ENCODE measurements around the gene SF3B5. TPM values are rescaled to one million over a fixed set of nuclear protein-coding genes. Genes with fewer than 3 reads are reported as not detected.

SF3B5 gene
- total RNA-seq, 1 experiment from 2014 or later = 139 TPM

DNA sequence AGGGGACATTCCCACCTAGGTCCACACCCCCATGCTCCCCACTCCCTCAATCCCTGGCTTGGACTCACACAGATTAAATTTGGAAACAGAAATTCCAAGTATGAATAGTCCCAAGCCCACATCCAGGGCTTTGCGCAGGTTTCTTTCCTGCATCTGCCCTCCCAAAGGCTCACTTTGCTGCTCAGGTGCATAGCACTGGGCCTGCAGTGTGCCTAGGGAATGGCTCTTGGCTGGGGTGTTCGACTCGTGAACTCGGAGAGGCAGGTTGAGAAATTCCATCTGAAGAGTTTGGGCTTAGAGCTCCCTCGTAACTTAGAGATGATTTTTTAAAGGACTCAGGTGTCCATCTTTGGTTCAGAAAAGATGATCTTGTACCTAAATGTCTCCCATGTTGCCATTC is 14.8 kb upstream of the SF3B5 start:
- no peak for ATAC-seq
- Histone ChIP-seq H3K27me3 (ENCODE audit: low read length) (no peaks in the 10 kb centered on the region), H3K9me3 (ENCODE audit: low read length) (no peaks in the 10 kb centered on the region), H4K20me1 (ENCODE audit: low read length) (no peaks in the 10 kb centered on the region), H3K36me3 (ENCODE audit: low read depth, low read length) (no peaks in the 10 kb centered on the region), H3K4me2 (ENCODE audit: low read length) (no peak overlapping the region), H3K4me3 (ENCODE audit: low read length) (no peak overlapping the region), H3K79me2 (ENCODE audit: low read length) (no peaks in the 10 kb centered on the region), H2AFZ (ENCODE audit: low read length) (no peak overlapping the region), H3K27ac (ENCODE audit: low read length) (no peak overlapping the region), H3K9ac (ENCODE audit: low read length) (no peak overlapping the region), H3F3A (ENCODE audit: low read length, unreplicated experiment) (no peaks in the 10 kb centered on the region), H3K9me2 (replicated peaks; ENCODE audit: low read length) (no peaks in the 10 kb centered on the region), H3K4me1 (ENCODE audit: insufficient read depth, low read length) (no peaks in the 10 kb centered on the region)
- intact Hi-C loops (cut with micrococcal nuclease) = no loop called here
- BruUV-seq (replicated peaks) = no TSS peak
- no peak for TF ChIP-seq EZH2 (IDR thresholded peaks at IDR 0.05; ENCODE audit: low read length, unreplicated experiment)
- no peak for TF ChIP-seq EZH2phosphoT487 (IDR thresholded peaks at IDR 0.05; ENCODE audit: borderline replicate concordance, low read length)
- TF ChIP-seq, protein P1, sequence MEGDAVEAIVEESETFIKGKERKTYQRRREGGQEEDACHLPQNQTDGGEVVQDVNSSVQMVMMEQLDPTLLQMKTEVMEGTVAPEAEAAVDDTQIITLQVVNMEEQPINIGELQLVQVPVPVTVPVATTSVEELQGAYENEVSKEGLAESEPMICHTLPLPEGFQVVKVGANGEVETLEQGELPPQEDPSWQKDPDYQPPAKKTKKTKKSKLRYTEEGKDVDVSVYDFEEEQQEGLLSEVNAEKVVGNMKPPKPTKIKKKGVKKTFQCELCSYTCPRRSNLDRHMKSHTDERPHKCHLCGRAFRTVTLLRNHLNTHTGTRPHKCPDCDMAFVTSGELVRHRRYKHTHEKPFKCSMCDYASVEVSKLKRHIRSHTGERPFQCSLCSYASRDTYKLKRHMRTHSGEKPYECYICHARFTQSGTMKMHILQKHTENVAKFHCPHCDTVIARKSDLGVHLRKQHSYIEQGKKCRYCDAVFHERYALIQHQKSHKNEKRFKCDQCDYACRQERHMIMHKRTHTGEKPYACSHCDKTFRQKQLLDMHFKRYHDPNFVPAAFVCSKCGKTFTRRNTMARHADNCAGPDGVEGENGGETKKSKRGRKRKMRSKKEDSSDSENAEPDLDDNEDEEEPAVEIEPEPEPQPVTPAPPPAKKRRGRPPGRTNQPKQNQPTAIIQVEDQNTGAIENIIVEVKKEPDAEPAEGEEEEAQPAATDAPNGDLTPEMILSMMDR (conservative IDR thresholded peaks at IDR 0.05; ENCODE audit: low read depth, low read length) = no peak
- no peak for DNase-seq
- ChIA-PET CTCF (no interaction called here), POLR2A (ENCODE audit: unreplicated experiment) (no interaction called here)

DNA sequence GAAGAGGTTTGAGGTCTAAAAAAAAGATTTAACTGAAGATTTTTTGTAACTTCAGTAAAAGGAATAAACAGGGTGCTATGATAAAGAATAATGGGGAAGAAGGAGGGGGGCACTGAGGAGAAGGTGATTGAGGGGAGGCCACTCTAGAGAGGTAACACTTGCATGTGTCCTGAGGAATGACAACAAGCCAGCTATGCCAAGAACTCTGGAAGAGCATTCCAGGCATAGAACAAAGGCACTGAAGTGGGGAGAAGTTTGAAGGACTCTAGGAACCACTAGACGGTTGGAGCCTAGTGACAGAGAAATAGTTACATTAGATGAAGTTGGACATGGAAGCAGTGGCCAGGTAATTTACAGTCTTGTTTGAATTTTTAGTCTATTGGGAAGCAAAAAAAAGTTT is 10.8 kb upstream of the SF3B5 start:
- Histone ChIP-seq H3K4me3 (ENCODE audit: low read length) (no peak overlapping the region), H3K27ac (ENCODE audit: low read length) (no peak overlapping the region), H3K36me3 (ENCODE audit: low read depth, low read length) (no peaks in the 10 kb centered on the region), H3K27me3 (ENCODE audit: low read length) (no peaks in the 10 kb centered on the region), H3K9ac (ENCODE audit: low read length) (no peak overlapping the region), H3K9me2 (replicated peaks; ENCODE audit: low read length) (no peaks in the 10 kb centered on the region), H4K20me1 (ENCODE audit: low read length) (no peaks in the 10 kb centered on the region), H3F3A (ENCODE audit: low read length, unreplicated experiment) (no peaks in the 10 kb centered on the region), H3K4me2 (ENCODE audit: low read length) (no peak overlapping the region), H3K4me1 (ENCODE audit: insufficient read depth, low read length) (no peaks in the 10 kb centered on the region), H2AFZ (ENCODE audit: low read length) (no peak overlapping the region), H3K9me3 (ENCODE audit: low read length) (no peaks in the 10 kb centered on the region), H3K79me2 (ENCODE audit: low read length) (no peaks in the 10 kb centered on the region)
- TF ChIP-seq EZH2 (IDR thresholded peaks at IDR 0.05; ENCODE audit: low read length, unreplicated experiment) (no peak), EZH2phosphoT487 (IDR thresholded peaks at IDR 0.05; ENCODE audit: borderline replicate concordance, low read length) (no peak)
- TF ChIP-seq, protein P1 (conservative IDR thresholded peaks at IDR 0.05; ENCODE audit: low read depth, low read length) = no peak
- POLR2A ChIA-PET (ENCODE audit: unreplicated experiment) = no interaction called here
- intact Hi-C loops (cut with micrococcal nuclease) = loop anchor here (5.0 kb wide), 1 partner anchor 181 kb away; the partner anchor contains the start of gene UTRN
- no peak for DNase-seq
- CTCF ChIA-PET = no interaction called here
- ATAC-seq = no peak
- BruUV-seq (replicated peaks) = no TSS peak

GRCh38 chr6:144104898-144105487 is 9.6 kb upstream of the SF3B5 start:
- H3K9ac ChIP-seq (ENCODE audit: low read length) = no peak overlapping the region
- POLR2A ChIA-PET (ENCODE audit: unreplicated experiment) = no interaction called here
- DNase-seq (peak; percentile 81), ATAC-seq (peak; percentile 79)
- H3K4me3 ChIP-seq (ENCODE audit: low read length) = no peak overlapping the region
- H3K4me2 ChIP-seq (ENCODE audit: low read length) = no peak overlapping the region
- no peaks in the 10 kb centered on the region for H4K20me1 ChIP-seq (ENCODE audit: low read length)
- H3F3A ChIP-seq (ENCODE audit: low read length, unreplicated experiment) = no peaks in the 10 kb centered on the region
- H3K27me3 ChIP-seq (ENCODE audit: low read length) = no peaks in the 10 kb centered on the region
- H3K36me3 ChIP-seq (ENCODE audit: low read depth, low read length) = no peaks in the 10 kb centered on the region
- H3K79me2 ChIP-seq (ENCODE audit: low read length) = no peaks in the 10 kb centered on the region
- H3K4me1 ChIP-seq (ENCODE audit: insufficient read depth, low read length) = no peaks in the 10 kb centered on the region
- H3K27ac ChIP-seq (ENCODE audit: low read length) = no peak overlapping the region
- TF ChIP-seq EZH2phosphoT487 (IDR thresholded peaks at IDR 0.05; ENCODE audit: borderline replicate concordance, low read length) = no peak
- TF ChIP-seq, protein P1 (conservative IDR thresholded peaks at IDR 0.05; ENCODE audit: low read depth, low read length) = peak; percentile 80
- BruUV-seq (replicated peaks) = no TSS peak
- H2AFZ ChIP-seq (ENCODE audit: low read length) = no peak overlapping the region
- CTCF ChIA-PET = interaction anchor here (0.6 to 1.0 kb wide), 4 partner anchors 46 to 377 kb away, joined by 3 to 17 read pairs (median 3); partner anchors contain the start of gene STX11
- intact Hi-C loops (cut with micrococcal nuclease) = loop anchor here (1.0 to 5.0 kb wide), 3 partner anchors 114 to 378 kb away; partner anchors contain the start of gene UTRN
- H3K9me3 ChIP-seq (ENCODE audit: low read length) = no peaks in the 10 kb centered on the region
- no peaks in the 10 kb centered on the region for H3K9me2 ChIP-seq (replicated peaks; ENCODE audit: low read length)

Data from PC-3 (cell line).